ENCODE results near the gene JCHAIN. TPM values are rescaled to one million over a fixed set of nuclear protein-coding genes. Genes with fewer than 3 reads are reported as not detected.

Gene JCHAIN
- total and polyA plus RNA-seq, 12 donors: 0.57 to 55.4 (median 2.4) TPM

DNA sequence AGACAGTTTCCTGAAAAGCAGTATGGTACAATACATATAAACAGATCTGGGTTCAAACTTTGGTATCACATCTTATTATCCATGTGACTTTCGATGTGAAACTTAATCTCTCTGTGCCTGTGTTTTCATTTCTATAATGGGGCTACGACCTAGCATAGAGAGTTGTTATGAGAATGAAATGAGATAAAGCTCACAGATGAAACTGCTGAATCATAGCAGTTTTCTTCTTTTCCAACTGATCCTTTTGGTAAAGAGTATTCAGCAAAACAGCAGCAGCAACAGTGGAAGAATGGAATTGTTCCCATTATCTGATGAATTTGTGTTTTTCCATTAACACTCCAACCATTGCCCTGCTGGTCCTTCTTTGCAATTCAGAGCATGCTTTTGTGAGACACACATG lies 58.0 kb downstream of the JCHAIN start:
- Histone ChIP-seq H3K9me3 (no peaks in the 10 kb centered on the region), H3K4me1 (peaks cover 0 to 2% (median 0%) of the 10 kb centered on the region in 9 donors), H3K4me3 (no peak overlapping the region), H3K27ac (no peak overlapping the region), H3K36me3 (no peaks in the 10 kb centered on the region), H3K27me3 (peaks cover 0 to 11% (median 3%) of the 10 kb centered on the region in 7 donors)
- intact Hi-C loops (cut with DNase I): loop anchor here in 2 of 10 donors (10.0 kb wide), 1 partner anchor 1106 kb away; no protein-coding TSS in a partner anchor
- 67 to 75% methylated on average over 2 of the region's 2 CpGs for WGBS, 2 donors
- TF ChIP-seq, protein P1, sequence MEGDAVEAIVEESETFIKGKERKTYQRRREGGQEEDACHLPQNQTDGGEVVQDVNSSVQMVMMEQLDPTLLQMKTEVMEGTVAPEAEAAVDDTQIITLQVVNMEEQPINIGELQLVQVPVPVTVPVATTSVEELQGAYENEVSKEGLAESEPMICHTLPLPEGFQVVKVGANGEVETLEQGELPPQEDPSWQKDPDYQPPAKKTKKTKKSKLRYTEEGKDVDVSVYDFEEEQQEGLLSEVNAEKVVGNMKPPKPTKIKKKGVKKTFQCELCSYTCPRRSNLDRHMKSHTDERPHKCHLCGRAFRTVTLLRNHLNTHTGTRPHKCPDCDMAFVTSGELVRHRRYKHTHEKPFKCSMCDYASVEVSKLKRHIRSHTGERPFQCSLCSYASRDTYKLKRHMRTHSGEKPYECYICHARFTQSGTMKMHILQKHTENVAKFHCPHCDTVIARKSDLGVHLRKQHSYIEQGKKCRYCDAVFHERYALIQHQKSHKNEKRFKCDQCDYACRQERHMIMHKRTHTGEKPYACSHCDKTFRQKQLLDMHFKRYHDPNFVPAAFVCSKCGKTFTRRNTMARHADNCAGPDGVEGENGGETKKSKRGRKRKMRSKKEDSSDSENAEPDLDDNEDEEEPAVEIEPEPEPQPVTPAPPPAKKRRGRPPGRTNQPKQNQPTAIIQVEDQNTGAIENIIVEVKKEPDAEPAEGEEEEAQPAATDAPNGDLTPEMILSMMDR (IDR thresholded peaks at IDR 0.05): no peak
- ATAC-seq (no peak), DNase-seq (no peak)

DNA sequence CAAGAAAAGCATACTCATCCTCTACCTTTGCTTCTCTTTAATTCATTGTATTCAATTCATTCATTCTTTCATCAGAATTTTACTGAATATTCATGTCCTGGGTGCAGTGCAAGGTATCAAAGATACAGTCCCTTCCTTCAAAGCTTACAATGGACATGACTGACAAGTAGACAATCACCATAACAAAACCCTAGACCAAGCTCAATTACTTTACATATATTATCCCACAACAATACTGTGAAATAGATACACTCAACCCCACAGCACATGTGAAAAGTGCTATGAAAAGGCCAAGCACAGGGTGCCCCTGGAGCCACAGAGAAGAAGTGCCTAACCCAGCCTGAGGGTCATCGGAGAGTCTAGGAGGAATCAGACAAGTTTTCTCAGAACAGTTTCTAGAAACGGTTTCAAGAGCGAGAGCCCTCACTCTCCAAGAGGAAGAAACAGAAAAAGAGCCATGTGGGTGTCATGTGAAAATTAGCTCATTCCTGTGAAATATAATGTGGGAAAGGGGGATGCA lies 58.9 kb downstream of the JCHAIN start:
- DNase-seq (no peak), ATAC-seq (no peak)
- TF ChIP-seq, protein P1 (IDR thresholded peaks at IDR 0.05): no peak
- intact Hi-C loops (cut with DNase I): loop anchor here in 2 of 10 donors (10.0 kb wide), 1 partner anchor 1107 kb away; no protein-coding TSS in a partner anchor
- Histone ChIP-seq H3K4me3 (no peak overlapping the region), H3K4me1 (no peaks in the 10 kb centered on the region), H3K9me3 (no peaks in the 10 kb centered on the region), H3K27ac (no peak overlapping the region), H3K27me3 (peaks cover 0 to 11% (median 3%) of the 10 kb centered on the region in 7 donors), H3K36me3 (no peaks in the 10 kb centered on the region)
- WGBS, 2 donors: 89 to 95% methylated on average over 3 of the region's 3 CpGs

DNA sequence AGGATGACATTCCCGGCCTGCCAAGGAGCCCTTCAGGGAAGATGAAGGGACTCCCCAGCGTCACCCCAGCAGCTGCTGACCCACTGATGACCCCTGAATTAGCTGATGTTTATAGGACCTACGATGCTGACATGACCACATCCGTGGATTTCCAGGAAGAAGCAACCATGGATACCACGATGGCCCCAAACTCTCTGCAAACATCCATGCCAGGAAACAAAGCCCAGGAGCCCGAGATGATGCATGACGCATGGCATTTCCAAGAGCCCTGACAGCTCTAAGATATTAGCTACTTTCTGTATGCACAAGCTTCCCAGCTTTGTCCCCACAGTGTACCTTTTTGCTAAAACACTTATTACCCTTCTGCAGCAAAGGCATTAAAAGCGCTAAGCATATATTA lies 59.8 kb downstream of the JCHAIN start:
- Histone ChIP-seq H3K27me3 (peaks cover 0 to 11% (median 3%) of the 10 kb centered on the region in 7 donors), H3K36me3 (no peaks in the 10 kb centered on the region), H3K9me3 (no peaks in the 10 kb centered on the region), H3K4me1 (no peaks in the 10 kb centered on the region), H3K27ac (no peak overlapping the region), H3K4me3 (no peak overlapping the region)
- DNase-seq: no peak
- intact Hi-C loops (cut with DNase I): loop anchor here in 2 of 10 donors (10.0 kb wide), 1 partner anchor 1108 kb away; no protein-coding TSS in a partner anchor
- ATAC-seq: no peak
- WGBS, 2 donors: 76 to 80% methylated on average over 8 of the region's 8 CpGs
- TF ChIP-seq, protein P1 (IDR thresholded peaks at IDR 0.05): no peak

Other genes starting within 250 kb of the JCHAIN start
- gene MUC7, start 194.3 kb downstream of the JCHAIN start, total RNA-seq: not detected
- not detected for gene MUC7, start 194.3 kb downstream of the JCHAIN start, polyA plus RNA-seq
- gene AMTN, start 147.9 kb downstream of the JCHAIN start, total RNA-seq: not detected
- not detected for gene AMTN, start 147.9 kb downstream of the JCHAIN start, polyA plus RNA-seq
- not detected for gene AMBN, start 74.3 kb downstream of the JCHAIN start, total RNA-seq
- gene AMBN, start 74.3 kb downstream of the JCHAIN start, polyA plus RNA-seq: not detected
- gene ENAM, start 37.8 kb downstream of the JCHAIN start, total RNA-seq: 10 to 100 TPM in 7 of 10 donors, 1 to 10 TPM in 3; 2.0 to 13.1 (median 11.6) TPM
- under 1 TPM; 0.49 to 0.88 TPM for gene ENAM, start 37.8 kb downstream of the JCHAIN start, polyA plus RNA-seq
- 10 to 100 TPM; 13.9 to 20.4 (median 18.5) TPM for gene UTP3, start 22.0 kb upstream of the JCHAIN start, total RNA-seq
- 10 to 100 TPM; 12.9 to 16.0 TPM for gene UTP3, start 22.0 kb upstream of the JCHAIN start, polyA plus RNA-seq
- 10 to 100 TPM; 13.2 to 28.7 (median 21.7) TPM for gene RUFY3, start 55.5 kb upstream of the JCHAIN start, total RNA-seq
- gene RUFY3, start 55.5 kb upstream of the JCHAIN start, polyA plus RNA-seq: 10 to 100 TPM; 13.5 to 24.0 TPM
- 100 to 1,000 TPM in 7 of 10 donors, 10 to 100 TPM in 3; 85.1 to 131 (median 101) TPM for gene GRSF1, start 173.4 kb upstream of the JCHAIN start, total RNA-seq
- gene GRSF1, start 173.4 kb upstream of the JCHAIN start, polyA plus RNA-seq: 10 to 100 TPM; 33.7 to 54.7 TPM
- gene MOB1B, start 235.9 kb upstream of the JCHAIN start, total RNA-seq: 10 to 100 TPM; 15.6 to 33.4 (median 20.3) TPM
- 1 to 10 TPM; 3.9 to 6.0 TPM for gene MOB1B, start 235.9 kb upstream of the JCHAIN start, polyA plus RNA-seq

Data from heart right ventricle (tissue), 16 donors.